NOMO-1 treated with DMSO at 0.1 percent for 48 hours (cell line): ENCODE results near the gene TTC22.

Source experiments
- DNase-seq: peaks from one replicate; lab custom pipeline; 2025; ENCODE audit not compliant: unreplicated experiment; lab: John Stamatoyannopoulos, UW

Gene TTC22

DNA sequence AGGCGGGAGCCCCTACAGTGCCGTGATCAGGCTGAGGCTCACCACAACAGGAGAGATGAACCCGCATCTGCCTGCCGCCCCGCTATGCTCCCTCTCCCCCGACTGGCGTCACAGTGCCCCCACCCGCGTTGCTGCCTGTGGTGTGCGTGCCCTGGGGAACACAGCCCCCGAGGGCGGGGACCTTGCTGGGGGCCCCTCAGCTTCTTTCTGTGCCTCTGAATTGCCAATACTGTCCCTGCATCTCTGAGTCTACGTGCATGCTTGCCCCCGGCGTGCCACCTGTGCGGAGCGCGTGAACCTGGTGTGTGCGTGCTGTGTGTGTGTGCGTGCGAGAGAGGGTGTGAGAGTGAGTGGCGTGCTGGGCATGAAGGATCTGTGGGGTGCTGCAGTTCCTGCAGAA, 47.1 kb downstream of the TTC22 start:
- DNase-seq, result no peak

GRCh38 chr1:54751426-54751825, 49.7 kb downstream of the TTC22 start:
- no peak for DNase-seq

GRCh38 chr1:54750596-54750995, 50.5 kb downstream of the TTC22 start:
- DNase-seq, result no peak

- DNase-seq, result no peak
Observed at GRCh38 chr1:54748094-54748835, 52.9 kb downstream of the TTC22 start.

DNA sequence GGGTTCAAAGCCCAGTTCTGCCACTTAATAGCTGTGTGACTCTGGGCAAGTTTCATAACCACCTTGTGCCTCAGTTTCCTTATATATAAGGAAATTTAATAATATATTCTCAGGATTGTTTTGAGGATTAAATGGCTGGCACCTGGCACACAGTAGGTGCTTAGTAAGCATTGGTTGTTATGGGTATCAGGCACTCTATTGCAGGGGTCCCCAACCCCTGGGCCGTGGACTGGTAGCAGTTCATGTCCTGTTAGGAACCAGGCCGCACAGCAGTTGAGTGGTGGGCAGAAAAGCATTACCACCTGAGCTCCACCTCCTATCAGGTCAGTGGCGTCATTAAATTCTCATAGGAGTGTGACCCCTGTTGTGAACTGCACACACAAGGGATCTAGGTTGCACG, 55.3 kb downstream of the TTC22 start:
- no peak for DNase-seq

DNA sequence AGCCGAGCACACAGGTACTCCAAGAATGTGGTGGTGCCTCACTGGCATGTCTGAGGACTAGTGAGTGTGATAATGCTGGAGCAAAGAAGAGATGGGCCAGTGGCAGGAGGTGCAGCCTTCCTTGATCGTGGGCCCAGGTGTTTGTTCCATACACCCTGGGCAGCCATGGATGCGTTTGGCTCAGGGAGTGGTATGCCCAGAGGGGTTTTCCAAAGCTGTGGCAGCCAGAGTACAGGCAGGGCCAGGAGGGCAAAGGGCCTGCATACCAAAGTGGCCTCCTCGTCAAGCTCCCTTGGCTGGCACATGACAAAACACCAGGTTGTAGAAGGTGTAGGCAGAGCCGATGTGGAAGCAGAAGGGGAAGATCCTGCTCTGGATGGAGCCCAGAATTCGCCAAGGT, 55.8 kb downstream of the TTC22 start:
- DNase-seq, result no peak

DNA sequence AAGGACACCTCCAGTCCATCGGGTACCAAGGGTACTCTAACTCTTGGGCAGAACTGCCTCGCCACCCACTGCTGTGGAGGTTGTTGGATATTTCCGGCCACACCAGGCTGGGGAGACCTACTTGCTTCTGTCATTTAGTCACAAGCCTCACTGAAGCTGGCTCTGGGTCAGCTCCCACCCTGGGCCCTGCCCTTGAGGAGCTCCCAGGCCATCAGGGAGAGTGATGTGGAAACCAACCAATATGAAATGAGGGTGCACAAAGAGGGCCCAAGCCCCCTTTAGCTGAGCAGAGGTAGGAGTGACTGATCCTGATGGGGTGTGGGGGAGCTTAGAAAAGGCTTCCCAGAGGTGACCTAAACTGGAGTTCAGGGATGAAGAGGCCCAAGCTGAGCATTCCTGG, 56.4 kb downstream of the TTC22 start:
- no peak for DNase-seq

- DNase-seq, result no peak
Observed at GRCh38 chr1:54743416-54744226, 57.5 kb downstream of the TTC22 start.

DNA sequence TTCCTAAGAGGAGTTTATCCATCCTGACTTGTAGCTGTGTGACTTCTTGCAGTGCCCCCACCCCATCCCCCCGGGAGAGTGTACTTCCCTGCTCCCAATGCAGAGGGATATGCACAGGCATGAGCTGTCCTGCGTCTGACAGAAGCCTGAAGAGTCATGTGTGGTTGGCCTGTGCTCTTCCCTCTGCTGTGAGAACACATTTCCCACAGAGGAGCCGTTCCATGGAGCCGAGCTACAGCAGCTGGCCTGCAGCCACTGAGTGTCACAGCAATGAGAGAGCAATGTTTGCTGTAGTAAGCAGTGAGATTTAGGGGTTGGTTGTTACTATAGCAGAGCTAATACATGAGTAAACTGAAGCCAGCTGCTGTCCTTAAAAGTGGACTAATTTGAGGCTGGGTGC, 58.8 kb downstream of the TTC22 start:
- DNase-seq, result no peak

GRCh38 chr1:54741531-54741930, 59.6 kb downstream of the TTC22 start:
- no peak for DNase-seq

DNA sequence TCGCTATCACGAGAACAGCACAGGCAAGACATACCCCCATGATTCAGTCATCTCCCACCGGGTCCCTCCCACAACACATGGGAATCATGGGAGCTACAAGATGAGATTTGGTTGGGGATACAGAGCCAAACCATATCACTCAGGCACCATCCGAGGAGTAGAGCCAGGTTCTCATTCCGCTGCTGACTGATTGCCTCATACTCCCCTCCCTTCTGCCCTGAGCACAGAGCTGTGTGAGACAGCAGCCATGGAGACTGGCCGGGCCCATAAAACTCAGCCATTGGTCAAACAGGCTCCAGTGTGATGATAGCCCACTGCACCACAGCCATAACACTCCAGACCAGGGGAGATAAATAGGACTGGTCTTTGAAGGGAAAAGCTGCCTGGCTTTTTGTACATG, 62.9 kb downstream of the TTC22 start:
- DNase-seq, result no peak

DNA sequence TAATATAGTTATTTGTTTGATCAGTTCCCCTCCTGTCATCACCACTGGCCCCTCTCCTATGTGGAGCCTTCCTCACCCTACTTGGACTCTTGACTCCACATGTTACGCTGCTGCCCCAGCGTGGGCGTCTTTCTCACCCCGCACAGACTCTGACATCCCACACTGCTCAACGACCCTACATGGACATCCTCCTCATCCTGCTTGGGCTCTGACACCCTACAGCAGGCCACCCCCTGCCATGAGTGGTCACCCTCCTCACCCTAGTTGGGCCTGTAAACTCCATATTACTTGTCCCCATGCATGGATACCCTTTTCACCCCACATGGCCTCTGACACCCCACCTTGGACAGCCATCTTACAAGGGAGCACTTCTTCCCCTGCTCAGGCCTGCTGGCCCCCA, 64.4 kb downstream of the TTC22 start:
- DNase-seq, result no peak
